GM12878 (cell line): Measurements from ENCODE around the gene DOLPP1. TPM values are rescaled to one million over a fixed set of nuclear protein-coding genes. Genes with fewer than 3 reads are reported as not detected.

Source experiments
- ATAC-seq: fragments of 200-7000 bp; cut with Tn5 transposase; 3 replicates; pipeline ENCODE4 v1.9.1; 2020; ENCODE audit warnings: mild to moderate bottlenecking, moderate library complexity
- BruUV-seq: library from RNA; stranded (reverse); fragments of 400-500 nt; replicated peaks from 2 replicates; lab custom pipeline; 2021; lab: Mats Ljungman, UMichigan
- CTCF ChIA-PET: fragments of 300-600 bp; sonication (Branson Sonifier 250); formaldehyde crosslinking; extraction: SDS; loops from one replicate; lab custom pipeline; 2021; ENCODE audit warnings: inconsistent platforms; lab: Yijun Ruan, JAX
- POLR2A ChIA-PET: fragments of 350-600 bp; formaldehyde crosslinking; extraction: SDS; loops from one replicate; lab custom pipeline; 2021; ENCODE audit warnings: inconsistent platforms; lab: Charles Lee
- RAD21 ChIA-PET: fragments of 300-600 bp; sonication (Branson Sonifier 250); formaldehyde crosslinking; loops from one replicate; lab custom pipeline; 2023; ENCODE audit warnings: antibody characterized with exemption; ENCODE audit not compliant: unreplicated experiment; lab: Charles Lee
- SMC1A ChIA-PET: fragments of 300-600 bp; sonication (Branson Sonifier 250); formaldehyde crosslinking; loops from one replicate; lab custom pipeline; 2023; ENCODE audit not compliant: unreplicated experiment, uncharacterized antibody; lab: Charles Lee
- DNase-seq: peaks from one replicate; pipeline ENCODE4 v3.0.0-alpha.2; 2011; ENCODE audit warnings: low read depth, low spot score
- FAIRE-seq: peaks from 3 replicates; lab custom pipeline; 2011; peaks lifted over from hg19 to GRCh38; lab: Jason Lieb, UNC
- H2AFZ ChIP-seq: 2 replicates; pipeline ENCODE4 v1.6.0; 2011; ENCODE audit warnings: low read depth, low read length, control low read depth; ENCODE audit not compliant: control insufficient read depth
- H3K27ac ChIP-seq: 2 replicates; pipeline ENCODE4 v1.5.1; 2011; ENCODE audit warnings: control low read depth; ENCODE audit not compliant: control insufficient read depth, insufficient read depth
- H3K27me3 ChIP-seq, 2 experiments: replicated peaks in 1 of 2; 2 replicates each; pipeline versions ENCODE4 v1.6.0 to v1.6.1; 2011; ENCODE audit warnings: low read length in 1 of 2; ENCODE audit not compliant: control insufficient read depth in 2 of 2, insufficient read depth in 2 of 2
- H3K36me3 ChIP-seq, 2 experiments: 2 replicates each; pipeline ENCODE4 v1.5.1; 2011; ENCODE audit warnings: low read length in 1 of 2; ENCODE audit not compliant: control insufficient read depth in 2 of 2, insufficient read depth in 2 of 2
- H3K4me1 ChIP-seq: 2 replicates; pipeline ENCODE4 v1.6.1; 2011; ENCODE audit warnings: mild to moderate bottlenecking, low read length, moderate library complexity, mixed read lengths; ENCODE audit not compliant: control insufficient read depth, insufficient read depth
- H3K4me2 ChIP-seq: 2 replicates; pipeline ENCODE4 v1.6.0; 2011; ENCODE audit warnings: control low read depth; ENCODE audit not compliant: control insufficient read depth, insufficient read depth
- H3K4me3 ChIP-seq: fragments of 200-600 bp; sonication (generic); 2 replicates; pipeline ENCODE4 v1.5.1; 2016
- H3K79me2 ChIP-seq: 2 replicates; pipeline ENCODE4 v1.6.0; 2011; ENCODE audit warnings: low read length; ENCODE audit not compliant: control insufficient read depth, insufficient read depth
- H3K9ac ChIP-seq: 2 replicates; pipeline ENCODE4 v1.8.0; 2011; ENCODE audit warnings: low read length, control low read depth, mixed read lengths; ENCODE audit not compliant: control insufficient read depth, insufficient read depth
- H3K9me3 ChIP-seq: replicated peaks from 3 replicates; pipeline ENCODE4 v1.5.1; 2011; ENCODE audit warnings: mild to moderate bottlenecking, low read length; ENCODE audit not compliant: control insufficient read depth, insufficient read depth
- H4K20me1 ChIP-seq: 2 replicates; pipeline ENCODE4 v1.6.0; 2011; ENCODE audit not compliant: control insufficient read depth, insufficient read depth
- EGR1 ChIP-seq, 2 experiments: IDR thresholded peaks; 1 replicate in 1 of 2; 2 replicates in 1 of 2; pipeline ENCODE4 v1.6.1; 2011 to 2012; ENCODE audit warnings: low read depth in 2 of 2, low read length in 2 of 2, borderline replicate concordance in 1 of 2, mild to moderate bottlenecking in 1 of 2, moderate library complexity in 1 of 2
- NRF1 ChIP-seq: conservative IDR thresholded peaks from 2 replicates; pipeline ENCODE4 v1.6.1; 2011; ENCODE audit warnings: mild to moderate bottlenecking, low read depth, low read length, improper control_type of control experiment
- POLR2AphosphoS2 ChIP-seq: IDR thresholded peaks from 2 replicates; pipeline ENCODE4 v1.6.1; 2011; ENCODE audit warnings: low read depth, mild to moderate bottlenecking, low read length, improper control_type of control experiment, moderate library complexity
- RAD21 ChIP-seq: IDR thresholded peaks from 2 replicates; pipeline ENCODE4 v1.6.1; 2011; ENCODE audit warnings: mild to moderate bottlenecking, low read depth, low read length, moderate library complexity; ENCODE audit not compliant: insufficient read depth
- SMAD5 ChIP-seq: IDR thresholded peaks from 2 replicates; pipeline ENCODE4 v1.6.1; 2016; ENCODE audit warnings: antibody characterized with exemption, low read depth
- SMARCA5 ChIP-seq: fragments of 450-650 bp; IDR thresholded peaks from 2 replicates; pipeline ENCODE4 v1.6.1; 2017; ENCODE audit warnings: mild to moderate bottlenecking
- ZBTB11 ChIP-seq: fragments of 450-650 bp; formaldehyde crosslinking; IDR thresholded peaks from 2 replicates; pipeline ENCODE4 v1.5.0; 2022; ENCODE audit warnings: mild to moderate bottlenecking, missing genetic modification characterization
- WGBS: methylation state at CpG from one replicate; pipeline ENCODE4 v1.1.6; 2016; ENCODE audit warnings: low lambda C conversion rate; ENCODE audit not compliant: insufficient replicate concordance, insufficient coverage; ENCODE audit errors: missing lambda C conversion rate; 5-methylcytosine and 5-hydroxymethylcytosine counted together
- in situ Hi-C: fragments of 300-500 bp; cut with MboI; formaldehyde crosslinking; loops from 9 replicates; pipeline ENCODE4 v1.14.3; 2018; ENCODE audit warnings: mixed read lengths
- intact Hi-C: fragments of 100-400 bp; cut with micrococcal nuclease; formaldehyde crosslinking; loops from one replicate; pipeline ENCODE4 v1.14.2; 2022; ENCODE audit not compliant: unreplicated experiment
- polyA plus RNA-seq, 11 experiments: library from polyadenylated mRNA; depleted of rRNA in 4 of 11; unstranded in 6 of 11; stranded (reverse) in 5 of 11; fragments of >200 nt; fragmentation: Nextera tagmentation in 4 of 11; fragmentation: Illumina TruSeq in 1 of 11; extraction: Ambion mirVana in 4 of 11; extraction: Trizol in 1 of 11; gene quantifications; 1 replicate in 1 of 11; 2 replicates in 10 of 11; pipeline versions ENCODE4 v1.2.1 to v1.2.3, GENCODE V29; 2011 to 2016; ENCODE audit warnings: inconsistent platforms in 2 of 11, missing spikeins in 2 of 11, low read depth in 1 of 11
- total RNA-seq, 4 experiments: library from RNA; depleted of rRNA in 3 of 4; stranded (reverse); fragments of >200 nt in 3 of 4; fragmentation: Illumina TruSeq in 1 of 4; extraction: Trizol in 1 of 4; gene quantifications; 2 replicates each; pipeline versions ENCODE4 v1.2.1 to v1.2.3, GENCODE V29; 2013 to 2021

Gene DOLPP1
- total and polyA plus RNA-seq, 10 of the 15 experiments (the other 5 are each of a cell fraction or from before 2014, with no cell fraction given) = 0.76 to 19.9 (median 13.4) TPM

- ChIA-PET POLR2A (interaction anchor here (1.7 kb wide), 1 partner anchor 10 kb away, joined by 4 read pairs; no protein-coding TSS in a partner anchor), CTCF (interaction anchor here (1.0 to 2.0 kb wide), 4 partner anchors 8 to 35 kb away, joined by 5 to 6 read pairs (median 6); partner anchors contain the start of gene DOLPP1), SMC1A (no interaction called here), RAD21 (no interaction called here)
- H3K9me3 ChIP-seq = no peaks in the 10 kb centered on the region
- no peak overlapping the region for H2AFZ ChIP-seq
- no peaks in the 10 kb centered on the region for H3K27me3 ChIP-seq
- no peak overlapping the region for H3K27ac ChIP-seq
- H3K36me3 ChIP-seq = no peaks in the 10 kb centered on the region
- no peak overlapping the region for H3K4me3 ChIP-seq
- FAIRE-seq (no peak), DNase-seq (no peak), ATAC-seq (no peak; the same call in 2 of the 3 replicates)
- in situ Hi-C loops (no loop called here), intact Hi-C loops (no loop called here)
- no peak for TF ChIP-seq SMARCA5
- no peaks in the 10 kb centered on the region for H3K4me1 ChIP-seq
- BruUV-seq = no TSS peak
- H3K79me2 ChIP-seq = no peaks in the 10 kb centered on the region
- H3K4me2 ChIP-seq = no peak overlapping the region
- no peak overlapping the region for H3K9ac ChIP-seq
- no peaks in the 10 kb centered on the region for H4K20me1 ChIP-seq
- 32% methylated on average over 4 of the region's 4 CpGs for WGBS
These were observed 22.7 kb downstream of the DOLPP1 start for GRCh38 chr9:129103595-129103965.

GRCh38 chr9:129104051-129104450 is 23.1 kb downstream of the DOLPP1 start:
- no peak for FAIRE-seq
- H3K4me1 ChIP-seq = no peaks in the 10 kb centered on the region
- no peak overlapping the region for H3K9ac ChIP-seq
- CTCF ChIA-PET = interaction anchor here (2.0 kb wide), 3 partner anchors 9 to 35 kb away, joined by 6 read pairs; no protein-coding TSS in a partner anchor
- in situ Hi-C loops (no loop called here), intact Hi-C loops (no loop called here)
- no peak for ATAC-seq
- H3K27ac ChIP-seq = no peak overlapping the region
- POLR2A ChIA-PET = interaction anchor here (1.7 kb wide), 1 partner anchor 9 kb away, joined by 4 read pairs; no protein-coding TSS in a partner anchor
- TF ChIP-seq ZBTB11 (CRISPR knock-in tag) (no peak), EGR1 (IDR thresholded peaks at IDR 0.05; ENCODE audit: borderline replicate concordance in 1 of 2, low read depth in 2 of 2, low read length in 2 of 2) (no peak), RAD21 (no peak), NRF1 (no peak), SMAD5 (no peak), POLR2AphosphoS2 (no peak)
- H3K27me3 ChIP-seq = no peaks in the 10 kb centered on the region; a peak in 1 of 4 replicates
- H2AFZ ChIP-seq = no peak overlapping the region
- 52% methylated on average over 11 of the region's 11 CpGs for WGBS
- RAD21 ChIA-PET = no interaction called here
- DNase-seq = no peak
- H3K4me2 ChIP-seq = no peak overlapping the region
- no peaks in the 10 kb centered on the region for H3K36me3 ChIP-seq
- BruUV-seq = no TSS peak
- H3K79me2 ChIP-seq = no peaks in the 10 kb centered on the region
- H4K20me1 ChIP-seq = no peaks in the 10 kb centered on the region
- H3K4me3 ChIP-seq = no peak overlapping the region
- SMC1A ChIA-PET = no interaction called here
- H3K9me3 ChIP-seq = no peaks in the 10 kb centered on the region
